ENCODE measurements around the gene FAM120A. TPM values are rescaled to one million over a fixed set of nuclear protein-coding genes. Genes with fewer than 3 reads are reported as not detected.

The FAM120A gene
- total RNA-seq, 4 donors from 2014 or later = 81.7 to 125 (median 90.1) TPM

DNA sequence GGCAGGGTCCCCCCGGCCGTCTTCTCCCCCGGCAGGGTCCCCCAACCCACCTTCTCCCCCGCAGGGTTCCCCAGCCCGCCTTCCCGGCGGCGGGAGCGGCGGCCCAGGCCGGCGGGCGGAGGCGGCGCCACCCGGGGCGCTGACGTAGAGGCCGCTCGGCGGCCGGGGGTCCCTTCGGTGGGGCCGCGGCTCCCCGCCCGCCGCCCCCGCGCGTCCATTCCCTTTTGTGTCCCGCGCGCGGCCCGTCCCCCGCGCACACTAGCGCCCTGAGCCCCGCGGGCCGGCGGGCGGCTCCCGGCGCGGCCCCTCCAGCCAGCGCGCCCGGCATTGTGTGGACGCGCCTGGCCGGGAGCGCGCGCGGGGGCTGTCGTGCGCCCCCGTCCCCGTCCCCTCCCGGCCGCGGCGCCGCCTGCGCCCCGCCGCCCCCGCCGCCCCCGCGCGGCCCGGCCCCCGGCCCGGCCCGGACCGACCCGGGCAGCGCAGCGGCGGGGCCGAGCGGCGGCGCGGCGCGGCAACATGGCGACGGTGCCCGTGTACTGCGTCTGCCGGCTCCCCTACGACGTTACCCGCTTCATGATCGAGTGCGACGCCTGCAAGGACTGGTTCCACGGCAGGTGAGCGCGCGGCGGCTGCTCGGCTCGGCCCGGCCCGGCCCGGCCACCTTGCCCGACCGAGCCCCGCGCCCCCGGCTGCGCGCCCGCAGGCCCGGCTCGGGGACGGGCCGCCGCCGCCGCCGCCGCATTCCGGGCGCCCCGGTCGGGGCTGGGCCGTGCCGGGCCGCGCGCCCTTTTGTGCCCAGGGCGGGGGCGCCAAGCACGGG lies 125.0 kb downstream of the FAM120A start, which contains the start of gene PHF2:
PHF2 (plus strand) TSS at position 327 of the 820 bp plus-strand sequence; CDS start at position 517, 190 bp downstream.
- Histone ChIP-seq H3K4me1 (peaks cover 48 to 62% (median 58%) of the 10 kb centered on the region in 4 donors), H3K4me3 (peak within 1 kb of the TSS; percentile 84 to 96 (median 91)), H3K27ac (replicated peaks in 1 of 4) (peak within 1 kb of the TSS; percentile 92 to 97 (median 94)), H3K9me3 (no peaks in the 10 kb centered on the region), H3K36me3 (no peaks in the 10 kb centered on the region), H3K27me3 (no peaks in the 10 kb centered on the region)
- DNase-seq (ENCODE audit: extremely low spot score) = peak; percentile 75
- no peak for TF ChIP-seq CTCF (IDR thresholded peaks at IDR 0.05)
- no peak for TF ChIP-seq POLR2A (IDR thresholded peaks at IDR 0.05; ENCODE audit: low read depth)
- TF ChIP-seq POLR2AphosphoS5 (IDR thresholded peaks at IDR 0.05) = no peak
- intact Hi-C loops (cut with DNase I) = loop anchor here (10.0 kb wide), 1 partner anchor 412 kb away; no protein-coding TSS in a partner anchor
- 0% methylated on average over 3 of the region's 140 CpGs for WGBS

- intact Hi-C loops (cut with DNase I) = loop anchor here (10.0 kb wide), 1 partner anchor 413 kb away; no protein-coding TSS in a partner anchor
- peak overlapping the region; percentile 92 to 97 (median 94) for H3K27ac ChIP-seq (replicated peaks in 1 of 4)
- H3K4me3 ChIP-seq = peak overlapping the region; percentile 84 to 96 (median 91)
- no peaks in the 10 kb centered on the region for H3K36me3 ChIP-seq
- H3K4me1 ChIP-seq = peaks cover 56 to 71% (median 66%) of the 10 kb centered on the region in 4 donors
- peak; percentile 91 for DNase-seq (ENCODE audit: extremely low spot score)
- H3K9me3 ChIP-seq = no peaks in the 10 kb centered on the region
- TF ChIP-seq POLR2A (IDR thresholded peaks at IDR 0.05; ENCODE audit: low read depth) (no peak), EP300 (IDR thresholded peaks at IDR 0.05) (no peak), POLR2AphosphoS5 (IDR thresholded peaks at IDR 0.05) (no peak), CTCF (IDR thresholded peaks at IDR 0.05) (no peak)
- no peaks in the 10 kb centered on the region for H3K27me3 ChIP-seq
- 0% methylated on average over 8 of the region's 74 CpGs for WGBS
These were observed 125.8 kb downstream of the FAM120A start for GRCh38 chr9:93577078-93577974.

DNA sequence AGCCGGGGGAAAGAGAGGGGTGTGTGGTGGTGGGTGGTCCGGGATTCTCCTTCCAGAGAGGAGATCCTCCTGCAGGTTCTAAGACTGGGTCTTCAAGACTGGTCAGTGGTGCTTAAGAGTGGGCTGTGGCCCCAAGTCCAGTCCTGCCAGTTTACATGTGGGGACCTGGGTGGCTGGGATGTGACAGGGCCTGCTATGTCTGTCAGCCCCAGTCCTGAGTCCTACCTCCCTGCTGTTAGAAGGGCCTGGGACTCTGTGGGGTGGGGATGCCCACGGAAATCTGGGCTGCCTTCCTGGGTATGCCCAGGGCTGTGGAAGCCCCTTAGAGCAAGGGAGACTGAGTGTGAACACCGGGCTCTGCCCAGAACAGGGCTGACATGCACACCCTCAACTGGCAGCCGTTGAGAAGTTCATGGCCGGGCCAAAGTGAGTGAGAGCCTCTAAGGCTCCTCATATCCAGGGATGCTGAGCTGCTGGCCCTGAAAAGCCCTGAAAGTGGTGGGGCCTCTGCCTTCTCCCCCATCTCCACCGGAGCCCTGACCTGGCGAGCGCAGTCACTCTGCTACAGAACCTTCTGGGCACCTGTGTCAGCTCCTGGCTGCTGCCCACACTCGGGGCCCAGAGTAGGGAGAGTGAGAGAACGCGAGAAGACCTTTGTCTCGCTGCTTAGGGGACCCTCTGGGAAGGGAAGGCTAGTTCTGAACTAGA lies 126.6 kb downstream of the FAM120A start:
- peak overlapping the region; percentile 92 to 97 (median 94) for H3K27ac ChIP-seq (replicated peaks in 1 of 4)
- peak overlapping the region; percentile 84 to 96 (median 91) for H3K4me3 ChIP-seq
- no peaks in the 10 kb centered on the region for H3K36me3 ChIP-seq
- no peak for TF ChIP-seq POLR2AphosphoS5 (IDR thresholded peaks at IDR 0.05)
- TF ChIP-seq CTCF (IDR thresholded peaks at IDR 0.05) = no peak
- no peak for TF ChIP-seq EP300 (IDR thresholded peaks at IDR 0.05)
- TF ChIP-seq POLR2A (IDR thresholded peaks at IDR 0.05; ENCODE audit: low read depth) = no peak
- intact Hi-C loops (cut with DNase I) = loop anchor here (10.0 kb wide), 1 partner anchor 413 kb away; no protein-coding TSS in a partner anchor
- H3K4me1 ChIP-seq = peaks cover 63 to 77% (median 70%) of the 10 kb centered on the region in 4 donors
- WGBS = 86% methylated on average over 3 of the region's 13 CpGs
- H3K9me3 ChIP-seq = no peaks in the 10 kb centered on the region
- peak; percentile 91 for DNase-seq (ENCODE audit: extremely low spot score)
- H3K27me3 ChIP-seq = no peaks in the 10 kb centered on the region

- Histone ChIP-seq H3K9me3 (no peaks in the 10 kb centered on the region), H3K4me3 (peak overlapping the region in 1 of 4 donors; percentile 95), H3K36me3 (no peaks in the 10 kb centered on the region), H3K4me1 (peaks cover 63 to 77% (median 70%) of the 10 kb centered on the region in 4 donors), H3K27ac (replicated peaks in 1 of 4) (peak overlapping the region; percentile 92 to 97 (median 94)), H3K27me3 (no peaks in the 10 kb centered on the region)
- TF ChIP-seq EP300 (IDR thresholded peaks at IDR 0.05) (no peak), CTCF (IDR thresholded peaks at IDR 0.05) (no peak), POLR2AphosphoS5 (IDR thresholded peaks at IDR 0.05) (no peak), POLR2A (IDR thresholded peaks at IDR 0.05; ENCODE audit: low read depth) (no peak)
- no peak for DNase-seq (ENCODE audit: extremely low spot score)
- 75% methylated on average over 4 of the region's 5 CpGs for WGBS
- intact Hi-C loops (cut with DNase I) = loop anchor here (10.0 kb wide), 1 partner anchor 414 kb away; no protein-coding TSS in a partner anchor
These were observed 127.4 kb downstream of the FAM120A start for GRCh38 chr9:93578844-93579243.

All from esophagus muscularis mucosa (tissue), 4 donors.